HL-60/S4 treated with retinoic acid at 250 ng/mL for 4 days and 3 days (cell line): ENCODE measurements around the gene PCBP3.

Experiments
- in situ Hi-C: fragments of 300-500 bp; cut with MboI; formaldehyde crosslinking; loops from 2 replicates; pipeline ENCODE4 v1.7.0; 2022; ENCODE audit warnings: low sequenced_read_pairs

Gene PCBP3

GRCh38 chr21:45853703-45854342 lies 210.3 kb downstream of the PCBP3 start:
- in situ Hi-C loops = no loop called here

- in situ Hi-C loops = no loop called here
Observed at GRCh38 chr21:45854690-45855247, 211.2 kb downstream of the PCBP3 start.

DNA sequence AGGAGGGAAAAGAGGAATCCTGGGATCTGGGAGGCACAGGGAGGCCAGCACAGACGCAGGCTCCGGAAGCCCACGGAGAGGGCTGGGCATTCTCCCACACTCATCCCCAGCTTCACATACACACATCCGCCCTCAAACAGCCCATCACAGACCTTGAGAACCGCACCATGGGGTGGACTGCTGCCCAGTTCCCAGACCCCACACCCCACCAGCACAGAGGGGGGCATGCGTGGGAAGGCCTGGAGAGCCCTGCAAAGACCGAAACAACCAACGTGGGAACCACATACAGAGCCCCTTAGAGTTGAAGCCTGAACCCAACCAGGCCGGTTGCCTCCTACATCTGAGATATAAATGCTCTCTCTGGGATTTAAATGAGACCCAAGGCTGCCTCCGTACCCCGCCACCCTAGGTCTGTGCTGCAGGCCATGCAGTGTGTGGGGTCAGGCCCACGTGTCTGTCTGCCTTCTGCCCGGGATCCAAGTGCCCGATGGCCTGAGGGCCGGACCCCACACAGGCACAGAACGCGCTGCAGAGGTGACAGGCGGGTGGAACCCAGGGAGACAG lies 211.8 kb downstream of the PCBP3 start:
- in situ Hi-C loops = no loop called here

GRCh38 chr21:45856442-45856841 lies 212.9 kb downstream of the PCBP3 start:
- in situ Hi-C loops = no loop called here

- in situ Hi-C loops = no loop called here
Observed at GRCh38 chr21:45856906-45857305, 213.4 kb downstream of the PCBP3 start.

GRCh38 chr21:45857761-45858160 lies 214.2 kb downstream of the PCBP3 start:
- in situ Hi-C loops = no loop called here

DNA sequence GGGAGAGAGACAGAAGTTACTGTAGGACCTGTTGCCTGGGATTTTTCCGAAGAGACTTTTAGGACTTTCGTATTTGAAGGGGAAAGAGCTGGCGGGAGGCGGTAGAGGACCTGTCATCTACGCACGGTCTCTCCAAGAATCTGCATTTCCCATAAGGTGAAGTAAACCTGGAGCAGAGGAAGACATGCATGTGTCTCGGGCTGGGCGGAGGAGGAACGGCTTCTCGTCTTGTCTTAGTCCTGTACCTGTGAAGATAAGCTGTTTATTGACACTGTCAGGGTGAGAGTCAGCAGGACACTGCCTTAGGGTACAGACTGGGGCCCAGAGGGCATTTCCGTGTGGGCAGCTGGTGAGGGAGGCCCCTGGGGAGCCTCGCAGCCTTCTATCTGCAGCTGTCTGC lies 214.7 kb downstream of the PCBP3 start:
- in situ Hi-C loops = no loop called here

DNA sequence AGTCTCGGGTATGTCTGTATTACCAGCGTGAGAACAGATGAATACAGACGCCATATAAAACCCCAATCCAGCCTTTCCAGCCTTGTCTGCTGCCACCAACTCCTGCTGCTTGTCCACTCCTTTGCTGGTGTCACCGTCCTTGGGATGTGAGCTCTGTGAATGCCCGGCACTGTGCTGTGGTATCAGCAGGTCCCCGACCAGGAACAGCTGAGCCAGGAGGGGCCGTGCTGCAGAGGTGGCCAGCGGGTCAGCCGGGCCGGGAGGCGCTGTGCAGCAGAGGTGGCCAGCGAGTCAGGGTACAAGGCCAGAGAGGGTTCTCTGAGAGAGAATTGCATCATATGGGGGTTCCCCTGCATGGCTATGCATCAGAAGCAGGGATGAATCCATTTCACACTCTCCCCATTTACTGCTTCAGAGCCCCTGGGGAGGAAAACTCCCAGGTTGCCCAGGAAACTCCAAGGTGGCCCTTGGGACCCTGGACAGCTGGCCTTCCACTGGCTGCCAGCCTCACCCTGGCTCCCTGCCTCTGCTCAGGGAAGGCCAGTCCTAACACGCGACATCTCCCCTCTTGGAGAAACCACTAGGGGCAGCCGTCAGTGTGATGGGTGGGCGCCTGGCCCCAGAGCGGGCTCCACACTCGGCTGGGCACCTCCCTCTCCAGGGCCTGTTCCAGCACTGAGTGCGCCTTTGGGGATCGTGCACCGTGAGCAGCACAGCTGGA lies 215.7 kb downstream of the PCBP3 start:
- in situ Hi-C loops = no loop called here

- in situ Hi-C loops = no loop called here
Observed at GRCh38 chr21:45859762-45860357, 216.3 kb downstream of the PCBP3 start.

- in situ Hi-C loops = no loop called here
Observed at GRCh38 chr21:45860493-45861155, 217.1 kb downstream of the PCBP3 start.

DNA sequence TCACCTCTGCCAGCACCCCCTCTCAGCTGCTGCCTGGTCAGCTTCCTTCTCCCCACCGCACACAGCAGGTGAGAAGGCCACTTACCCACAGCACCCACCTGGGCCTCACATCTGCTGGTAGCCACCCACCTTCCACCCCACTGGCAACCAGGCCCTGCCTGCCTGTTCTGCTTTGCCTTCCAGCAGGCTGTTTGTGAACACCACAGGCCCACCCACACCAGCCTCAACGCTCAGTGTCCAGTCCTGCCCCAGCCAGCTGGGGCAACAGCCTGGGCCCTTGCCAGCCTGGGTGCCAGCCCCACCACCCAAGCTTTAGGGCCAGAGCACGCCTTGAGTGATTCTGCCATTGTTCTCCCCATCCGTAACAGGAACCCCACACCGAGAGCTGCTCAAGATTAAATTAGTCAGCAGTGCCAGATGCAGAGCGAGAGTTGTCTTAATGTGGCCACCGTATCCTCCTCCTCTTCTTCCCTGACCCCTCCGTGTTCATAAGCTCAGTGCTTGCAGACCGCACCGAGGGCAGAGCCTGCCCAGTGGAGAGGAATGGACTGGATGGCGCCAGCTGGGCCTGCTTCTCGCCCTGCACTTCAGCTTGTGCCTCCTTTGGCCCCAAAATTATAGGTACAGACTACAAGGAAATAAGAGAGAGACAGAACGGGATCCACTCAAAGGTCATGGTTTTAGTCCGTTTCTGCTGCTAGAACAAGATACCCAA lies 217.8 kb downstream of the PCBP3 start:
- in situ Hi-C loops = no loop called here

GRCh38 chr21:45862543-45863207 lies 219.2 kb downstream of the PCBP3 start:
- in situ Hi-C loops = no loop called here

DNA sequence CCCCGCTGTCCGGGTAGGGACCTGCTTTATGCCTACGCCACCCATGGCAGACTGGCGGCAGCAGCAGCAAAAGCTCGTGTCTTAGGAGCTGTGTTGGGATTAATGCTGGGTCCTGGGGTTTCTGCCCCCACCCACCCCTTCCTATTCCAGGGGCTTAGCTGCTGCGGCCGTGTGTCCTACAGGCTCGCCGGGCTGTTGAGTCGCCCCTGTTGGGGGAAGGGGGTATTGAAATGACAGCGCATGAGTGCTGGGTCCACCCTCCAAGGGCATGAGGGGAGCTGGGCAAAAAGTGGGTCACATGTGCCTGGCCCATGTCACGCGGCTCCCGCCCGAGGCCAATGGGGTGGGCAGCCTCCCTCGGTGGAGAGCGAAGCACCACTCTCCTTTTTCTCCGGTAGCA lies 219.7 kb downstream of the PCBP3 start:
- in situ Hi-C loops = no loop called here

- in situ Hi-C loops = no loop called here
Observed at GRCh38 chr21:45863751-45864150, 220.2 kb downstream of the PCBP3 start.

DNA sequence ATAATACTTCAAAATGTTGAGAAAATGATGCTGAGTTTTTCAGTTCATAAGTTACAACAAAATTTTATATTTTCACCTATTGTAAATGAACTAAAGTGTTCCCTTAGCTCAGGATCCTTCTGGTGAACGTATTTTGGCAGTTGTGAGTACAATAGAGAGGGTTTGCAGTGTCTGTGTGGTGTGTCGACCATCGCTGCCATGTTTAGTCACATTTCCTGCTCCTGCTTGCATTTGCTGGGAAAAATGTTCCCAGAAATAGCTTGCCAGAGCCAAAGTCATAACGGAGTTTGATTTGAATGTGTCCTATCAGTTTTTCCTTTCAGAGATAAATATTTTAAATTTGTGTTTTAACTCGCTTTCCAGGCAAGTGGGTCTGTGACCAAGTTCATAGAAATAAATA lies 220.9 kb downstream of the PCBP3 start:
- in situ Hi-C loops = no loop called here

- in situ Hi-C loops = no loop called here
Observed at GRCh38 chr21:45865106-45865835, 221.7 kb downstream of the PCBP3 start.

GRCh38 chr21:45866551-45866950 lies 223.0 kb downstream of the PCBP3 start:
- in situ Hi-C loops = no loop called here

- in situ Hi-C loops = no loop called here
Observed at GRCh38 chr21:45867041-45867666, 223.6 kb downstream of the PCBP3 start.

DNA sequence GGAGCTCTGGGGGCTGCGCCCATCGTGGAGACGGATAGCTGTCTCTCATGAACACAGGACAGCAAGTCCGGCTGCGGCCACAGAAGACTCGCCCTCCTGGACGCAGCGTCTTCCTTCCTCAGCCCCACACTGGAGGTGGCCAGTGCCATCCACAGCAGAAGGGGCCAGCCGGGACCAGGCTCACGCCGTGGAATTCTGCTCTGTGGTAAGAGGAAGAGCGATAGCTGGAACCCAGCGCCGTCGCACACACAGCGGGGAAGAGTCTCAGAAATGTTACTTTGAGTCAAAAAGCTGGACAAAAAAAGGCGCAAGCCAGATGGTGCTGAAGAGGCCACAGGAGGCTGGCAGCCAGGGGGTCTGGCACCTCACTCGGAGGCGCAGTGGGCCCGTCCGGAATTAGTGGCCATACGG lies 224.2 kb downstream of the PCBP3 start:
- in situ Hi-C loops = no loop called here
